SK-N-SH (cell line): ENCODE data around the gene CDK14.

Source experiments
- EP300 ChIP-seq, 2 experiments: IDR thresholded peaks; 2 replicates each; pipeline versions ENCODE4 v1.4.0 to v1.6.1; 2012; ENCODE audit warnings: borderline replicate concordance in 1 of 2, low read depth in 1 of 2, low read length in 1 of 2
- EZH2phosphoT487 ChIP-seq: fragments of 200-600 bp; sonication (generic); IDR thresholded peaks from 2 replicates; pipeline ENCODE4 v1.6.1; 2017; ENCODE audit warnings: low read depth, mixed run types, mild to moderate bottlenecking, antibody characterized with exemption, moderate library complexity, borderline replicate concordance
- GABPA ChIP-seq: IDR thresholded peaks from 2 replicates; pipeline ENCODE4 v1.4.0; 2012; ENCODE audit warnings: low read depth, mild to moderate bottlenecking
- TAF1 ChIP-seq: IDR thresholded peaks from 2 replicates; pipeline ENCODE4 v1.6.1; 2012; ENCODE audit warnings: low read depth, mild to moderate bottlenecking, low read length, moderate library complexity, borderline replicate concordance
- TEAD4 ChIP-seq: IDR thresholded peaks from 2 replicates; pipeline ENCODE4 v1.4.0; 2012; ENCODE audit warnings: mild to moderate bottlenecking, borderline replicate concordance; ENCODE audit not compliant: insufficient read depth
- TF ChIP-seq, protein P1 (sequence below): fragments of 200-600 bp; sonication (generic); IDR thresholded peaks from 2 replicates; pipeline ENCODE4 v1.6.1; 2017; ENCODE audit warnings: antibody characterized with exemption, mild to moderate bottlenecking, moderate library complexity

GRCh38 chr7:91157579-91158320, 561.6 kb downstream of the CDK14 start:
- TF ChIP-seq, protein P1, sequence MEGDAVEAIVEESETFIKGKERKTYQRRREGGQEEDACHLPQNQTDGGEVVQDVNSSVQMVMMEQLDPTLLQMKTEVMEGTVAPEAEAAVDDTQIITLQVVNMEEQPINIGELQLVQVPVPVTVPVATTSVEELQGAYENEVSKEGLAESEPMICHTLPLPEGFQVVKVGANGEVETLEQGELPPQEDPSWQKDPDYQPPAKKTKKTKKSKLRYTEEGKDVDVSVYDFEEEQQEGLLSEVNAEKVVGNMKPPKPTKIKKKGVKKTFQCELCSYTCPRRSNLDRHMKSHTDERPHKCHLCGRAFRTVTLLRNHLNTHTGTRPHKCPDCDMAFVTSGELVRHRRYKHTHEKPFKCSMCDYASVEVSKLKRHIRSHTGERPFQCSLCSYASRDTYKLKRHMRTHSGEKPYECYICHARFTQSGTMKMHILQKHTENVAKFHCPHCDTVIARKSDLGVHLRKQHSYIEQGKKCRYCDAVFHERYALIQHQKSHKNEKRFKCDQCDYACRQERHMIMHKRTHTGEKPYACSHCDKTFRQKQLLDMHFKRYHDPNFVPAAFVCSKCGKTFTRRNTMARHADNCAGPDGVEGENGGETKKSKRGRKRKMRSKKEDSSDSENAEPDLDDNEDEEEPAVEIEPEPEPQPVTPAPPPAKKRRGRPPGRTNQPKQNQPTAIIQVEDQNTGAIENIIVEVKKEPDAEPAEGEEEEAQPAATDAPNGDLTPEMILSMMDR = no peak
- no peak for TF ChIP-seq EZH2phosphoT487
- no peak for TF ChIP-seq TEAD4
- TF ChIP-seq EP300 (IDR thresholded peaks at IDR 0.05; ENCODE audit: borderline replicate concordance in 1 of 2, low read depth in 1 of 2, low read length in 1 of 2) = no peak
- no peak for TF ChIP-seq GABPA
- no peak for TF ChIP-seq TAF1
